GM12878 (cell line): ENCODE results near the gene RTP3. TPM values are rescaled to one million over a fixed set of nuclear protein-coding genes. Genes with fewer than 3 reads are reported as not detected.

ENCODE experiments used
- ATAC-seq: fragments of 200-7000 bp; cut with Tn5 transposase; 3 replicates; pipeline ENCODE4 v1.9.1; 2020; ENCODE audit warnings: mild to moderate bottlenecking, moderate library complexity
- BruUV-seq: library from RNA; stranded (reverse); fragments of 400-500 nt; replicated peaks from 2 replicates; lab custom pipeline; 2021; lab: Mats Ljungman, UMichigan
- CTCF ChIA-PET: fragments of 300-600 bp; sonication (Branson Sonifier 250); formaldehyde crosslinking; extraction: SDS; loops from one replicate; lab custom pipeline; 2021; ENCODE audit warnings: inconsistent platforms; lab: Yijun Ruan, JAX
- POLR2A ChIA-PET: fragments of 350-600 bp; formaldehyde crosslinking; extraction: SDS; loops from one replicate; lab custom pipeline; 2021; ENCODE audit warnings: inconsistent platforms; lab: Charles Lee
- RAD21 ChIA-PET: fragments of 300-600 bp; sonication (Branson Sonifier 250); formaldehyde crosslinking; loops from one replicate; lab custom pipeline; 2023; ENCODE audit warnings: antibody characterized with exemption; ENCODE audit not compliant: unreplicated experiment; lab: Charles Lee
- SMC1A ChIA-PET: fragments of 300-600 bp; sonication (Branson Sonifier 250); formaldehyde crosslinking; loops from one replicate; lab custom pipeline; 2023; ENCODE audit not compliant: unreplicated experiment, uncharacterized antibody; lab: Charles Lee
- DNase-seq: peaks from one replicate; pipeline ENCODE4 v3.0.0-alpha.2; 2011; ENCODE audit warnings: low read depth, low spot score
- FAIRE-seq: peaks from 3 replicates; lab custom pipeline; 2011; peaks lifted over from hg19 to GRCh38; lab: Jason Lieb, UNC
- H2AFZ ChIP-seq: 2 replicates; pipeline ENCODE4 v1.6.0; 2011; ENCODE audit warnings: low read depth, low read length, control low read depth; ENCODE audit not compliant: control insufficient read depth
- H3K27ac ChIP-seq: 2 replicates; pipeline ENCODE4 v1.5.1; 2011; ENCODE audit warnings: control low read depth; ENCODE audit not compliant: control insufficient read depth, insufficient read depth
- H3K27me3 ChIP-seq, 2 experiments: replicated peaks in 1 of 2; 2 replicates each; pipeline versions ENCODE4 v1.6.0 to v1.6.1; 2011; ENCODE audit warnings: low read length in 1 of 2; ENCODE audit not compliant: control insufficient read depth in 2 of 2, insufficient read depth in 2 of 2
- H3K36me3 ChIP-seq, 2 experiments: 2 replicates each; pipeline ENCODE4 v1.5.1; 2011; ENCODE audit warnings: low read length in 1 of 2; ENCODE audit not compliant: control insufficient read depth in 2 of 2, insufficient read depth in 2 of 2
- H3K4me1 ChIP-seq: 2 replicates; pipeline ENCODE4 v1.6.1; 2011; ENCODE audit warnings: mild to moderate bottlenecking, low read length, moderate library complexity, mixed read lengths; ENCODE audit not compliant: control insufficient read depth, insufficient read depth
- H3K4me2 ChIP-seq: 2 replicates; pipeline ENCODE4 v1.6.0; 2011; ENCODE audit warnings: control low read depth; ENCODE audit not compliant: control insufficient read depth, insufficient read depth
- H3K4me3 ChIP-seq: fragments of 200-600 bp; sonication (generic); 2 replicates; pipeline ENCODE4 v1.5.1; 2016
- H3K79me2 ChIP-seq: 2 replicates; pipeline ENCODE4 v1.6.0; 2011; ENCODE audit warnings: low read length; ENCODE audit not compliant: control insufficient read depth, insufficient read depth
- H3K9ac ChIP-seq: 2 replicates; pipeline ENCODE4 v1.8.0; 2011; ENCODE audit warnings: low read length, control low read depth, mixed read lengths; ENCODE audit not compliant: control insufficient read depth, insufficient read depth
- H3K9me3 ChIP-seq: replicated peaks from 3 replicates; pipeline ENCODE4 v1.5.1; 2011; ENCODE audit warnings: mild to moderate bottlenecking, low read length; ENCODE audit not compliant: control insufficient read depth, insufficient read depth
- H4K20me1 ChIP-seq: 2 replicates; pipeline ENCODE4 v1.6.0; 2011; ENCODE audit not compliant: control insufficient read depth, insufficient read depth
- ASH2L ChIP-seq: fragments of 300-600, 200-600 bp; sonication (generic); IDR thresholded peaks from 2 replicates; pipeline ENCODE4 v1.6.1; 2017; ENCODE audit warnings: low read depth, mild to moderate bottlenecking, borderline replicate concordance
- ATF7 ChIP-seq: fragments of 450-650 bp; IDR thresholded peaks from 2 replicates; pipeline ENCODE4 v1.6.1; 2016; ENCODE audit warnings: low read depth, mild to moderate bottlenecking
- CHD4 ChIP-seq: fragments of 200-600 bp; sonication (generic); IDR thresholded peaks from 2 replicates; pipeline ENCODE4 v1.6.1; 2016; ENCODE audit warnings: mild to moderate bottlenecking
- EED ChIP-seq: sonication (generic); IDR thresholded peaks from 2 replicates; pipeline ENCODE4 v1.6.1; 2016; ENCODE audit warnings: antibody characterized with exemption, low read depth
- HDGF ChIP-seq: fragments of 450-650 bp; IDR thresholded peaks from 2 replicates; pipeline ENCODE4 v1.6.1; 2016; ENCODE audit warnings: antibody characterized with exemption
- SIX5 ChIP-seq: IDR thresholded peaks from 2 replicates; pipeline ENCODE4 v1.6.1; 2011; ENCODE audit warnings: mild to moderate bottlenecking, low read depth, low read length, moderate library complexity; ENCODE audit not compliant: severe bottlenecking
- ZBTB4 ChIP-seq: fragments of 450-650 bp; formaldehyde crosslinking; IDR thresholded peaks from 2 replicates; pipeline ENCODE4 v1.4.0; 2022; ENCODE audit warnings: mild to moderate bottlenecking, moderate library complexity
- WGBS: methylation state at CpG from one replicate; pipeline ENCODE4 v1.1.6; 2016; ENCODE audit warnings: low lambda C conversion rate; ENCODE audit not compliant: insufficient replicate concordance, insufficient coverage; ENCODE audit errors: missing lambda C conversion rate; 5-methylcytosine and 5-hydroxymethylcytosine counted together
- in situ Hi-C: fragments of 300-500 bp; cut with MboI; formaldehyde crosslinking; loops from 9 replicates; pipeline ENCODE4 v1.14.3; 2018; ENCODE audit warnings: mixed read lengths
- intact Hi-C: fragments of 100-400 bp; cut with micrococcal nuclease; formaldehyde crosslinking; loops from one replicate; pipeline ENCODE4 v1.14.2; 2022; ENCODE audit not compliant: unreplicated experiment
- polyA plus RNA-seq, 11 experiments: library from polyadenylated mRNA; depleted of rRNA in 4 of 11; unstranded in 6 of 11; stranded (reverse) in 5 of 11; fragments of >200 nt; fragmentation: Nextera tagmentation in 4 of 11; fragmentation: Illumina TruSeq in 1 of 11; extraction: Ambion mirVana in 4 of 11; extraction: Trizol in 1 of 11; gene quantifications; 1 replicate in 1 of 11; 2 replicates in 10 of 11; pipeline versions ENCODE4 v1.2.1 to v1.2.3, GENCODE V29; 2011 to 2016; ENCODE audit warnings: inconsistent platforms in 2 of 11, missing spikeins in 2 of 11, low read depth in 1 of 11
- total RNA-seq, 4 experiments: library from RNA; depleted of rRNA in 3 of 4; stranded (reverse); fragments of >200 nt in 3 of 4; fragmentation: Illumina TruSeq in 1 of 4; extraction: Trizol in 1 of 4; gene quantifications; 2 replicates each; pipeline versions ENCODE4 v1.2.1 to v1.2.3, GENCODE V29; 2013 to 2021
- TF ChIP-seq, protein P1 (sequence below): IDR thresholded peaks from 2 replicates; pipeline ENCODE4 v1.6.1; 2012; ENCODE audit warnings: mild to moderate bottlenecking, low read depth, low read length
- TF ChIP-seq, protein P2 (sequence below): fragments of 150-350 bp; IDR thresholded peaks from 2 replicates; pipeline ENCODE4 v1.6.1; 2014; ENCODE audit warnings: mild to moderate bottlenecking, low read depth, low read length

RTP3 gene
- total and polyA plus RNA-seq, 10 of the 15 experiments (the other 5 are each of a cell fraction or from before 2014, with no cell fraction given), result 0.06 TPM; not detected in 9

DNA sequence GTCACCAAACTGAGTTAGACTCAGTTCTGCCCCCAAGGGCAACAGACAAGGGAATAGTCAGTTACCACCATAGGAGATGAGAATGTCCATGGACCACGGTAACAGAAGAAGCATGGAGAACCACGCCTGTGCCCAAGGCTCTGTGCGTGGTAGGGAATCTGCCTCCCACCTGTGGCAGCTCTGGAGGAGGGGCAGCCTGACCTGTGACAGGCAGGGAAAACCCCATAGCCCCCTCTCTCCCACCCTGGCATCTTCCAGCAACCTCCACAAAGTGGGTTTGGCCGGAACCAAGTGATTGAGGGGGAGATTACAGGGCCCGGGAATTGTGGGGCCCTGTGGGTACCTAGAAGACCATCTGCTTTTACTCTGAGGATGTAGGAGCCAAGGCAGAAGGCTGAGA lies 18.8 kb upstream of the RTP3 start:
- no peak overlapping the region for H3K9ac ChIP-seq
- RAD21 ChIA-PET, result no interaction called here
- H3K36me3 ChIP-seq, result no peaks in the 10 kb centered on the region
- POLR2A ChIA-PET, result no interaction called here
- WGBS, result 37% methylated on average over 5 of the region's 5 CpGs
- no peaks in the 10 kb centered on the region for H4K20me1 ChIP-seq
- no peaks in the 10 kb centered on the region for H3K9me3 ChIP-seq
- H3K27me3 ChIP-seq, result peaks cover 2 to 6% of the 10 kb centered on the region in 2 experiments
- no peak overlapping the region for H3K4me2 ChIP-seq
- SMC1A ChIA-PET, result no interaction called here
- ATAC-seq (no peak), FAIRE-seq (no peak), DNase-seq (no peak)
- no peaks in the 10 kb centered on the region for H3K79me2 ChIP-seq
- BruUV-seq, result no TSS peak
- H2AFZ ChIP-seq, result no peak overlapping the region
- intact Hi-C loops (no loop called here), in situ Hi-C loops (no loop called here)
- no peak overlapping the region for H3K27ac ChIP-seq
- CTCF ChIA-PET, result no interaction called here
- H3K4me3 ChIP-seq, result no peak overlapping the region
- no peaks in the 10 kb centered on the region for H3K4me1 ChIP-seq
- TF ChIP-seq, protein P1, sequence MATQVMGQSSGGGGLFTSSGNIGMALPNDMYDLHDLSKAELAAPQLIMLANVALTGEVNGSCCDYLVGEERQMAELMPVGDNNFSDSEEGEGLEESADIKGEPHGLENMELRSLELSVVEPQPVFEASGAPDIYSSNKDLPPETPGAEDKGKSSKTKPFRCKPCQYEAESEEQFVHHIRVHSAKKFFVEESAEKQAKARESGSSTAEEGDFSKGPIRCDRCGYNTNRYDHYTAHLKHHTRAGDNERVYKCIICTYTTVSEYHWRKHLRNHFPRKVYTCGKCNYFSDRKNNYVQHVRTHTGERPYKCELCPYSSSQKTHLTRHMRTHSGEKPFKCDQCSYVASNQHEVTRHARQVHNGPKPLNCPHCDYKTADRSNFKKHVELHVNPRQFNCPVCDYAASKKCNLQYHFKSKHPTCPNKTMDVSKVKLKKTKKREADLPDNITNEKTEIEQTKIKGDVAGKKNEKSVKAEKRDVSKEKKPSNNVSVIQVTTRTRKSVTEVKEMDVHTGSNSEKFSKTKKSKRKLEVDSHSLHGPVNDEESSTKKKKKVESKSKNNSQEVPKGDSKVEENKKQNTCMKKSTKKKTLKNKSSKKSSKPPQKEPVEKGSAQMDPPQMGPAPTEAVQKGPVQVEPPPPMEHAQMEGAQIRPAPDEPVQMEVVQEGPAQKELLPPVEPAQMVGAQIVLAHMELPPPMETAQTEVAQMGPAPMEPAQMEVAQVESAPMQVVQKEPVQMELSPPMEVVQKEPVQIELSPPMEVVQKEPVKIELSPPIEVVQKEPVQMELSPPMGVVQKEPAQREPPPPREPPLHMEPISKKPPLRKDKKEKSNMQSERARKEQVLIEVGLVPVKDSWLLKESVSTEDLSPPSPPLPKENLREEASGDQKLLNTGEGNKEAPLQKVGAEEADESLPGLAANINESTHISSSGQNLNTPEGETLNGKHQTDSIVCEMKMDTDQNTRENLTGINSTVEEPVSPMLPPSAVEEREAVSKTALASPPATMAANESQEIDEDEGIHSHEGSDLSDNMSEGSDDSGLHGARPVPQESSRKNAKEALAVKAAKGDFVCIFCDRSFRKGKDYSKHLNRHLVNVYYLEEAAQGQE, result no peak
- TF ChIP-seq EED (no peak), ATF7 (no peak)

- intact Hi-C loops, result no loop called here
- Histone ChIP-seq H3K36me3 (no peaks in the 10 kb centered on the region), H3K79me2 (no peaks in the 10 kb centered on the region), H3K9ac (no peak overlapping the region), H3K4me1 (no peaks in the 10 kb centered on the region), H3K4me2 (no peak overlapping the region), H2AFZ (no peak overlapping the region), H4K20me1 (no peaks in the 10 kb centered on the region), H3K27ac (no peak overlapping the region), H3K27me3 (peaks cover 4 to 6% of the 10 kb centered on the region in 2 experiments), H3K4me3 (no peak overlapping the region), H3K9me3 (no peaks in the 10 kb centered on the region)
- RAD21 ChIA-PET, result no interaction called here
- POLR2A ChIA-PET, result no interaction called here
- ATAC-seq (no peak), DNase-seq (no peak), FAIRE-seq (no peak)
- SMC1A ChIA-PET, result no interaction called here
- CTCF ChIA-PET, result interaction anchor here (1.7 kb wide), 1 partner anchor 9 kb away, joined by 7 read pairs; no protein-coding TSS in a partner anchor
- BruUV-seq, result no TSS peak
- 27% methylated on average over 5 of the region's 5 CpGs for WGBS
- in situ Hi-C loops, result no loop called here
- no peak for TF ChIP-seq ZBTB4
- TF ChIP-seq CHD4, result no peak
- TF ChIP-seq, protein P2, sequence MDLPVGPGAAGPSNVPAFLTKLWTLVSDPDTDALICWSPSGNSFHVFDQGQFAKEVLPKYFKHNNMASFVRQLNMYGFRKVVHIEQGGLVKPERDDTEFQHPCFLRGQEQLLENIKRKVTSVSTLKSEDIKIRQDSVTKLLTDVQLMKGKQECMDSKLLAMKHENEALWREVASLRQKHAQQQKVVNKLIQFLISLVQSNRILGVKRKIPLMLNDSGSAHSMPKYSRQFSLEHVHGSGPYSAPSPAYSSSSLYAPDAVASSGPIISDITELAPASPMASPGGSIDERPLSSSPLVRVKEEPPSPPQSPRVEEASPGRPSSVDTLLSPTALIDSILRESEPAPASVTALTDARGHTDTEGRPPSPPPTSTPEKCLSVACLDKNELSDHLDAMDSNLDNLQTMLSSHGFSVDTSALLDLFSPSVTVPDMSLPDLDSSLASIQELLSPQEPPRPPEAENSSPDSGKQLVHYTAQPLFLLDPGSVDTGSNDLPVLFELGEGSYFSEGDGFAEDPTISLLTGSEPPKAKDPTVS, result no peak
- TF ChIP-seq ASH2L, result no peak
- TF ChIP-seq HDGF, result no peak
- no peak for TF ChIP-seq SIX5
Measured at GRCh38 chr3:46479696-46480095, 18.1 kb upstream of the RTP3 start.
